ENCODE data around the gene PPM1J.

DNA sequence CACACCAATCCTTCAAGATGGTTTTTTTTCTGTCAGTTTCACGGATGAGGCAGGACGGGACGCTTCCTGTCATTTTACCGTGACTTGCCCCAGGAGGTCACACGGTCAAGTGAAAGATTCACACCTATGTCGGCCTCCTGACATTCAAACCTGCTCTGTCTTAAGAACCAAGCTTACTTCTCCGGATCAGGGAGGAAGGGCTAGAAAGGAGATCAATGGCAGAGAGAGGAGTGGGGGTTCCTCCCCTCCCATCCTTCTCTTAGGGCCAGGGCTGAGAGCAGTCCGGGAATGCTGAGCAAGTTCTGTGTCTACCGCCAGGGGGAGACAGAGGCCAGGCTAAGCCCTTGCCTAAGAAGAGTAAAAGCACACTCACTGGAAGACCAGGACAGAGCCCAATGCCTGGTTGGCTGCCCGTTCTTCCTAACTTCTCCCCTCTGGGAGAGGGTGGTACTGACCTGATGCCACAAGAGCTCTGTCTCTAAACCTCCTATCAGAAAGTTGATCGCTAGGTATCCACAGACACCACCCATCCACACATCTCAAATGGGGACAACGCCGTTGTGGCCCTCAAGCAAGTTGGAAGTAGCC is 1.1 kb upstream of the PPM1J start:
- TF ChIP-seq, protein P1, sequence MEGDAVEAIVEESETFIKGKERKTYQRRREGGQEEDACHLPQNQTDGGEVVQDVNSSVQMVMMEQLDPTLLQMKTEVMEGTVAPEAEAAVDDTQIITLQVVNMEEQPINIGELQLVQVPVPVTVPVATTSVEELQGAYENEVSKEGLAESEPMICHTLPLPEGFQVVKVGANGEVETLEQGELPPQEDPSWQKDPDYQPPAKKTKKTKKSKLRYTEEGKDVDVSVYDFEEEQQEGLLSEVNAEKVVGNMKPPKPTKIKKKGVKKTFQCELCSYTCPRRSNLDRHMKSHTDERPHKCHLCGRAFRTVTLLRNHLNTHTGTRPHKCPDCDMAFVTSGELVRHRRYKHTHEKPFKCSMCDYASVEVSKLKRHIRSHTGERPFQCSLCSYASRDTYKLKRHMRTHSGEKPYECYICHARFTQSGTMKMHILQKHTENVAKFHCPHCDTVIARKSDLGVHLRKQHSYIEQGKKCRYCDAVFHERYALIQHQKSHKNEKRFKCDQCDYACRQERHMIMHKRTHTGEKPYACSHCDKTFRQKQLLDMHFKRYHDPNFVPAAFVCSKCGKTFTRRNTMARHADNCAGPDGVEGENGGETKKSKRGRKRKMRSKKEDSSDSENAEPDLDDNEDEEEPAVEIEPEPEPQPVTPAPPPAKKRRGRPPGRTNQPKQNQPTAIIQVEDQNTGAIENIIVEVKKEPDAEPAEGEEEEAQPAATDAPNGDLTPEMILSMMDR (IDR thresholded peaks at IDR 0.05) = peak; percentile 87 to 95 (median 92)
- TF ChIP-seq EP300 (IDR thresholded peaks at IDR 0.05) = no peak
